Body of pancreas (tissue), 4 donors: Measurements from ENCODE around the gene CDK14. TPM values are rescaled to one million over a fixed set of nuclear protein-coding genes. Genes with fewer than 3 reads are reported as not detected.

Experiments
- ATAC-seq: fragments of 150-250 bp; one replicate; pipeline ENCODE4 v1.9.1; 2016
- DNase-seq, 4 donors: peaks; one replicate each; pipeline ENCODE4 v3.0.0-alpha.2; 2019
- H3K27ac ChIP-seq, 4 donors: fragments of 200-600 bp; sonication (generic); 1 replicate in 3 of 4; 2 replicates in 1 of 4; pipeline versions ENCODE4 v1.5.1 to v1.6.1; 2016 to 2019; ENCODE audit warnings: mild to moderate bottlenecking in 1 of 4, mixed read lengths in 1 of 4, moderate library complexity in 1 of 4
- H3K27me3 ChIP-seq, 2 donors: fragments of 200-600 bp; sonication (generic); one replicate each; pipeline ENCODE4 v1.6.0; 2016; ENCODE audit warnings: mild to moderate bottlenecking in 1 of 2
- H3K36me3 ChIP-seq, 2 donors: fragments of 200-600 bp; sonication (generic); replicated peaks in 1 of 2; 2 replicates each; pipeline ENCODE4 v1.5.1; 2016; ENCODE audit warnings: low read depth in 2 of 2; ENCODE audit not compliant: insufficient read depth in 1 of 2
- H3K4me1 ChIP-seq: fragments of 200-600 bp; sonication (generic); one replicate; pipeline ENCODE4 v1.6.0; 2016
- H3K4me3 ChIP-seq, 2 donors: fragments of 200-600 bp; sonication (generic); 1 replicate in 1 of 2; 2 replicates in 1 of 2; pipeline ENCODE4 v1.5.1; 2016 to 2019
- H3K9me3 ChIP-seq, 3 donors: fragments of 200-600 bp; sonication (generic); 1 replicate in 2 of 3; 2 replicates in 1 of 3; pipeline ENCODE4 v1.5.1; 2016
- CTCF ChIP-seq, 7 experiments: fragments of 450-650 bp in 4 of 7; fragments of 200-600 bp in 3 of 7; sonication (generic) in 3 of 7; IDR thresholded peaks; one replicate each; pipeline ENCODE4 v1.5.1; 2016 to 2019; ENCODE audit warnings: antibody characterized with exemption in 7 of 7
- POLR2A ChIP-seq, 3 donors: fragments of 450-650 bp; IDR thresholded peaks; one replicate each; pipeline ENCODE4 v1.6.1; 2016; ENCODE audit warnings: antibody characterized with exemption in 3 of 3, mild to moderate bottlenecking in 2 of 3
- WGBS, 2 donors: methylation state at CpG; one replicate each; pipeline ENCODE4 v1.1.5; 2017; 5-methylcytosine and 5-hydroxymethylcytosine counted together
- intact Hi-C: fragments of 100-400 bp; cut with DNase I; formaldehyde crosslinking; loops from one replicate; pipeline ENCODE4 v1.15.1; 2023
- total RNA-seq, 2 donors: library from RNA; depleted of rRNA; stranded (reverse); fragments of >200 nt; gene quantifications; one replicate each; pipeline ENCODE4 v1.1.0, GENCODE V29; 2016

Gene CDK14
- total RNA-seq, 2 donors from 2014 or later = 21.8 to 35.6 TPM

- H3K4me1 ChIP-seq = peaks cover 5% of the 10 kb centered on the region
- DNase-seq (peak in 3 of 4 donors; percentile 11 to 39 (median 13)), ATAC-seq (peak; percentile 38)
- H3K4me3 ChIP-seq = no peak overlapping the region
- no peaks in the 10 kb centered on the region for H3K27me3 ChIP-seq
- H3K9me3 ChIP-seq = no peaks in the 10 kb centered on the region
- H3K27ac ChIP-seq = peak overlapping the region in 1 of 4 donors; percentile 8
- intact Hi-C loops = no loop called here
- TF ChIP-seq CTCF (IDR thresholded peaks at IDR 0.05) (no peak), POLR2A (IDR thresholded peaks at IDR 0.05) (no peak)
- no peaks in the 10 kb centered on the region for H3K36me3 ChIP-seq
- WGBS, 2 donors = 15 to 25% methylated on average over 3 of the region's 3 CpGs
Measured at GRCh38 chr7:90574146-90574819, 21.8 kb upstream of the CDK14 start.

DNA sequence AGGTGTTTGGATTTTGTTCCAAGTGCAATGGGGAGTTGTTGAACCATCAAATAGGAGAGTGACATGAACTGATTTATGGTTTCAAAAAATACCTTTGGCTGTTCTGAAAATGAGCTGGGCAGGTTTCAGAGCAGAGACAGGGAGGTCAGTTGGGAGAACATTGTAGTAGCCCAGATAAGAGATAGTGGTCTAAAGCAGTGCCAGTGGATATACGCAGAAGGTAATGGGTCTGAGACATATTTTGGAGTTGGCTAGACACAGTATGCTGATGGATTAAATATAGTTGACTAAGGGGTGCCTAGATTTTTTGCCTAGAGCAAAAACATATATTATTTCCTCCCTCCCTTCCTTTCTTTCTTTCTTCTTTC, 21.3 kb upstream of the CDK14 start:
- no peak for ATAC-seq
- WGBS, 2 donors = 90 to 93% methylated on average over 1 of the region's 1 CpG
- Histone ChIP-seq H3K4me3 (no peak overlapping the region), H3K36me3 (no peaks in the 10 kb centered on the region), H3K27ac (peak overlapping the region in 1 of 4 donors; percentile 8), H3K27me3 (no peaks in the 10 kb centered on the region), H3K4me1 (peaks cover 5% of the 10 kb centered on the region), H3K9me3 (no peaks in the 10 kb centered on the region)
- DNase-seq = no peak
- TF ChIP-seq POLR2A (IDR thresholded peaks at IDR 0.05) (no peak), CTCF (IDR thresholded peaks at IDR 0.05) (no peak)
- intact Hi-C loops = no loop called here

DNA sequence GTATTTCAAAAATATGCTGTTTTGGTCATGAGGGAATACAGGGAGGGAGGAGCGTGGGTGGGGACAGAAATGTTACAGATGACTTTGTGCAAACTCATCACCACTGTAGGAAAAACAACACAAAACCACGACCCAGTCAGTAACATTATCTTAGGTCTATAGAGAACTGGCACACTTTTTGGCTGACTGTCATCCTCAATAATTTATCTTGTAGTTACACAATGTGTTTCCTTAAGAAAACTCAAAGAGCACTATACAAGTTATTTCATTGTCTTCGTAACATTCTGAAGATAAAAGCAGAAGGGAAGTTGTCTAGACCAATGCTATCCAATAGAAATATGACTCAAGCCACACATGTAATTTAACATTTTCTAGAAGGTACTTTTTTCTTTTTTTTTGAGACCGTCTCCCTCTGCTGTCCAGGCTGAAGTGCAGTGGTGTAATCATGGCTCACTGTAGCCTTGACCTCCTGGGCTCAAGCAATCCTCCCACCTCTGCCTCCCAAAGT, 16.9 kb upstream of the CDK14 start:
- Histone ChIP-seq H3K27ac (no peak overlapping the region), H3K36me3 (no peaks in the 10 kb centered on the region), H3K27me3 (no peaks in the 10 kb centered on the region), H3K9me3 (no peaks in the 10 kb centered on the region), H3K4me1 (peaks cover 2% of the 10 kb centered on the region), H3K4me3 (no peak overlapping the region)
- 53 to 60% methylated on average over 4 of the region's 4 CpGs for WGBS, 2 donors
- no peak for TF ChIP-seq CTCF (IDR thresholded peaks at IDR 0.05)
- no peak for TF ChIP-seq POLR2A (IDR thresholded peaks at IDR 0.05)
- no peak for ATAC-seq
- no peak for DNase-seq
- intact Hi-C loops = no loop called here

GRCh38 chr7:90580051-90580450, 16.1 kb upstream of the CDK14 start:
- Histone ChIP-seq H3K27ac (no peak overlapping the region), H3K4me1 (no peaks in the 10 kb centered on the region), H3K9me3 (no peaks in the 10 kb centered on the region), H3K4me3 (no peak overlapping the region), H3K27me3 (no peaks in the 10 kb centered on the region), H3K36me3 (no peaks in the 10 kb centered on the region)
- WGBS, 2 donors = 86 to 92% methylated on average over 3 of the region's 3 CpGs
- TF ChIP-seq CTCF (IDR thresholded peaks at IDR 0.05) = no peak
- no peak for TF ChIP-seq POLR2A (IDR thresholded peaks at IDR 0.05)
- DNase-seq (no peak), ATAC-seq (no peak)
- intact Hi-C loops = no loop called here

DNA sequence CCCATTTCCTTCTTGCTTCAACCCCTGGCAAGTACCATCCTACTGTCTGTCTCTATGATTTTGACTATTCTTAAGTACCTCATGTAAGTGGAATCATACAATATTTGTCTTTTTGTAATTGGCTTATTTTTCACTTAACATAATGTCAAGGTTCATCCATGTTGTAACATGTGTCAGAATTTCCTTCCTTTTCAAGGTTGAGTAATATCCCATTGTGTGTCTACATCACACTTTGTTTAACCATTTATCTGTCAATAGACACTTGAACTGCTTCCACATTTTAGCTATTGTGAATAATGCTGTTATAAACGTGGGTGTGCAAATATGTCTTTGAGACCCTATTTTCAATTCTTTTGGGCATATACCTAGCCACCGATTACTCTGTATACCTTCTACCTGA, 14.0 kb upstream of the CDK14 start:
- H3K27me3 ChIP-seq = no peaks in the 10 kb centered on the region
- H3K36me3 ChIP-seq = no peaks in the 10 kb centered on the region
- H3K4me3 ChIP-seq = no peak overlapping the region
- intact Hi-C loops = no loop called here
- no peaks in the 10 kb centered on the region for H3K4me1 ChIP-seq
- ATAC-seq (no peak), DNase-seq (no peak)
- no peaks in the 10 kb centered on the region for H3K9me3 ChIP-seq
- WGBS, 2 donors = 68 to 70% methylated on average over 2 of the region's 2 CpGs
- TF ChIP-seq POLR2A (IDR thresholded peaks at IDR 0.05) (no peak), CTCF (IDR thresholded peaks at IDR 0.05) (no peak)
- H3K27ac ChIP-seq = no peak overlapping the region
